ENCODE measurements around the gene C22orf39. TPM values are rescaled to one million over a fixed set of nuclear protein-coding genes. Genes with fewer than 3 reads are reported as not detected.

Gene C22orf39
- total and polyA plus RNA-seq, 10 of the 15 experiments (the other 5 are each of a cell fraction or from before 2014, with no cell fraction given): 6.7 to 47.0 (median 26.5) TPM

DNA sequence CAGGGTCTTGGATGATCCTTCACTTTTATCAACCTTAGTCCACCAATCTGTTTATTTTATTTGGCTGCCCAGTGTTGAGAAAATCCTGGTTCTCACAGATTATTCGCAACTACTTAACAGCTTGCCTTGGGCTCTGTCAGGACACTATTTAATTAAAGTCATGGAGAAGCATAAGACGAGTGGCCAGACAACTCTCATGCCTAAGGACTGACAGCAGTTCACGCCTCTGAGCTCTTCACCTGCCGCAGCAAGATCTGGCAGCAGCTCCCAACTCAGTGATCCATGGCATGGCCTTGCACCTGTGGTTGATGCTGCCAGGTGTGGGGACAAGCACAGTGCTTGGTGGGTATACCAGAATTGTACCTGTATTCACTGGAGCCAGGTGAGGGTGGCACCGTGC lies 53.8 kb downstream of the C22orf39 start:
- ChIA-PET POLR2A (interaction anchor here (0.5 kb wide), 1 partner anchor 179 kb away, joined by 3 read pairs; no protein-coding TSS in a partner anchor), CTCF (interaction anchor here (1.0 to 1.8 kb wide), 3 partner anchors 28 to 236 kb away, joined by 3 to 4 read pairs (median 3); no protein-coding TSS in a partner anchor), RAD21 (ENCODE audit: unreplicated experiment) (interaction anchor here (0.8 kb wide), 1 partner anchor 316 kb away, joined by 3 read pairs; no protein-coding TSS in a partner anchor), SMC1A (ENCODE audit: uncharacterized antibody, unreplicated experiment) (interaction anchor here (0.9 to 1.3 kb wide), 3 partner anchors 16 to 34 kb away, joined by 3 read pairs; no protein-coding TSS in a partner anchor)
- in situ Hi-C loops (cut with MboI): no loop called here
- Histone ChIP-seq H3K79me2 (ENCODE audit: control insufficient read depth, insufficient read depth, low read length) (no peaks in the 10 kb centered on the region), H2AFZ (ENCODE audit: control insufficient read depth, low read depth, low read length) (no peak overlapping the region), H3K9me3 (replicated peaks; ENCODE audit: control insufficient read depth, insufficient read depth, low read length) (no peaks in the 10 kb centered on the region), H3K27ac (ENCODE audit: control insufficient read depth, insufficient read depth) (no peak overlapping the region), H3K27me3 (replicated peaks in 1 of 2; ENCODE audit: control insufficient read depth in 2 of 2, insufficient read depth in 2 of 2, low read length in 1 of 2) (no peaks in the 10 kb centered on the region), H3K36me3 (ENCODE audit: control insufficient read depth in 2 of 2, insufficient read depth in 2 of 2, low read length in 1 of 2) (peaks cover 11 to 34% of the 10 kb centered on the region in 2 experiments; a peak in 3 of 4 replicates), H3K4me3 (no peak overlapping the region), H3K9ac (ENCODE audit: control insufficient read depth, insufficient read depth, low read length) (no peak overlapping the region), H4K20me1 (ENCODE audit: control insufficient read depth, insufficient read depth) (no peaks in the 10 kb centered on the region), H3K4me1 (ENCODE audit: control insufficient read depth, insufficient read depth, low read length) (no peaks in the 10 kb centered on the region), H3K4me2 (ENCODE audit: control insufficient read depth, insufficient read depth) (no peak overlapping the region)
- 88% methylated on average over 5 of the region's 5 CpGs for WGBS (ENCODE audit: insufficient coverage, insufficient replicate concordance, low lambda C conversion rate, missing lambda C conversion rate)
- FAIRE-seq (no peak), ATAC-seq (no peak), DNase-seq (ENCODE audit: low read depth, low spot score) (no peak)
- no TSS peak for BruUV-seq (replicated peaks)
- TF ChIP-seq BACH1 (IDR thresholded peaks at IDR 0.05; ENCODE audit: borderline replicate concordance) (no peak), DPF2 (IDR thresholded peaks at IDR 0.05) (no peak), NFXL1 (IDR thresholded peaks at IDR 0.05; ENCODE audit: borderline replicate concordance) (no peak), RAD21 (IDR thresholded peaks at IDR 0.05; ENCODE audit: insufficient read depth, low read depth, low read length) (no peak), YY1 (IDR thresholded peaks at IDR 0.05; ENCODE audit: low read depth, low read length) (no peak), SMARCA5 (IDR thresholded peaks at IDR 0.05) (no peak), CHD1 (IDR thresholded peaks at IDR 0.05; ENCODE audit: low read depth, low read length) (no peak), TAF1 (IDR thresholded peaks at IDR 0.05; ENCODE audit: borderline replicate concordance, low read depth, low read length) (no peak), STAT3 (IDR thresholded peaks at IDR 0.05; ENCODE audit: low read depth, low read length) (no peak), ETV6 (conservative IDR thresholded peaks at IDR 0.05 in 1 of 2, IDR thresholded peaks at IDR 0.05 in 1 of 2; ENCODE audit: borderline replicate concordance in 1 of 2, low read depth in 1 of 2) (no peak)
- TF ChIP-seq, protein P1, sequence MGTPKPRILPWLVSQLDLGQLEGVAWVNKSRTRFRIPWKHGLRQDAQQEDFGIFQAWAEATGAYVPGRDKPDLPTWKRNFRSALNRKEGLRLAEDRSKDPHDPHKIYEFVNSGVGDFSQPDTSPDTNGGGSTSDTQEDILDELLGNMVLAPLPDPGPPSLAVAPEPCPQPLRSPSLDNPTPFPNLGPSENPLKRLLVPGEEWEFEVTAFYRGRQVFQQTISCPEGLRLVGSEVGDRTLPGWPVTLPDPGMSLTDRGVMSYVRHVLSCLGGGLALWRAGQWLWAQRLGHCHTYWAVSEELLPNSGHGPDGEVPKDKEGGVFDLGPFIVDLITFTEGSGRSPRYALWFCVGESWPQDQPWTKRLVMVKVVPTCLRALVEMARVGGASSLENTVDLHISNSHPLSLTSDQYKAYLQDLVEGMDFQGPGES (IDR thresholded peaks at IDR 0.05): no peak
- intact Hi-C loops (cut with micrococcal nuclease; ENCODE audit: unreplicated experiment): no loop called here

Other genes starting within 250 kb of the C22orf39 start
- under 0.01 and 0.05 TPM in 2 replicates for gene CLTCL1, start 156.0 kb downstream of the C22orf39 start, total RNA-seq (2014; rRNA removed)
- not detected in 2 replicates for gene CLTCL1, start 156.0 kb downstream of the C22orf39 start, total RNA-seq (2014; rRNA removed; fragmentation: Illumina TruSeq; extraction: Trizol)
- 0.16 and 0.18 TPM in 2 replicates for gene CLTCL1, start 156.0 kb downstream of the C22orf39 start, total RNA-seq (2021)
- gene CLTCL1, start 156.0 kb downstream of the C22orf39 start, polyA plus RNA-seq (2011; rRNA removed): 0.07 and 0.35 TPM in 2 replicates
- 0.07 TPM in 1 of 2 replicates, not detected in the other for gene CLTCL1, start 156.0 kb downstream of the C22orf39 start, polyA plus RNA-seq (2014; fragmentation: Illumina TruSeq; extraction: Trizol)
- gene CLTCL1, start 156.0 kb downstream of the C22orf39 start, polyA plus RNA-seq (2014; fragmentation: Nextera tagmentation; extraction: Ambion mirVana): under 1 TPM in 1 of 2 experiments, not detected in 1; 0.04 TPM
- gene CLTCL1, start 156.0 kb downstream of the C22orf39 start, polyA plus RNA-seq (2014; rRNA removed): 0.13 TPM in 1 of 2 replicates, not detected in the other
- under 1 TPM; 0.11 to 0.16 TPM for gene CLTCL1, start 156.0 kb downstream of the C22orf39 start, polyA plus RNA-seq (2016; fragmentation: Nextera tagmentation; extraction: Ambion mirVana)
- gene HIRA, start 16.0 kb downstream of the C22orf39 start, total RNA-seq (2014; rRNA removed): 14.7 and 15.6 TPM in 2 replicates
- 12.6 and 13.5 TPM in 2 replicates for gene HIRA, start 16.0 kb downstream of the C22orf39 start, total RNA-seq (2014; rRNA removed; fragmentation: Illumina TruSeq; extraction: Trizol)
- 32.2 and 32.7 TPM in 2 replicates for gene HIRA, start 16.0 kb downstream of the C22orf39 start, total RNA-seq (2021)
- gene HIRA, start 16.0 kb downstream of the C22orf39 start, polyA plus RNA-seq (2011; rRNA removed): 10.8 and 19.9 TPM in 2 replicates
- gene HIRA, start 16.0 kb downstream of the C22orf39 start, polyA plus RNA-seq (2014; fragmentation: Illumina TruSeq; extraction: Trizol): 11.5 and 20.2 TPM in 2 replicates
- gene HIRA, start 16.0 kb downstream of the C22orf39 start, polyA plus RNA-seq (2014; fragmentation: Nextera tagmentation; extraction: Ambion mirVana): under 1 TPM; 0.34 to 0.60 TPM
- 23.5 and 26.6 TPM in 2 replicates for gene HIRA, start 16.0 kb downstream of the C22orf39 start, polyA plus RNA-seq (2014; rRNA removed)
- gene HIRA, start 16.0 kb downstream of the C22orf39 start, polyA plus RNA-seq (2016; fragmentation: Nextera tagmentation; extraction: Ambion mirVana): 1 to 10 TPM; 2.1 to 2.8 TPM
- 48.0 and 51.9 TPM in 2 replicates for gene MRPL40, start 15.2 kb downstream of the C22orf39 start, total RNA-seq (2014; rRNA removed)
- 55.9 and 58.1 TPM in 2 replicates for gene MRPL40, start 15.2 kb downstream of the C22orf39 start, total RNA-seq (2014; rRNA removed; fragmentation: Illumina TruSeq; extraction: Trizol)
- 41.2 and 42.4 TPM in 2 replicates for gene MRPL40, start 15.2 kb downstream of the C22orf39 start, total RNA-seq (2021)
- gene MRPL40, start 15.2 kb downstream of the C22orf39 start, polyA plus RNA-seq (2011; rRNA removed): 62.3 and 72.3 TPM in 2 replicates
- 66.0 and 78.0 TPM in 2 replicates for gene MRPL40, start 15.2 kb downstream of the C22orf39 start, polyA plus RNA-seq (2014; fragmentation: Illumina TruSeq; extraction: Trizol)
- 100 to 1,000 TPM; 180 to 207 TPM for gene MRPL40, start 15.2 kb downstream of the C22orf39 start, polyA plus RNA-seq (2014; fragmentation: Nextera tagmentation; extraction: Ambion mirVana)
- 53.8 and 64.4 TPM in 2 replicates for gene MRPL40, start 15.2 kb downstream of the C22orf39 start, polyA plus RNA-seq (2014; rRNA removed)
- gene MRPL40, start 15.2 kb downstream of the C22orf39 start, polyA plus RNA-seq (2016; fragmentation: Nextera tagmentation; extraction: Ambion mirVana): 100 to 1,000 TPM; 124 to 131 TPM
- 73.3 and 74.6 TPM in 2 replicates for gene UFD1, start 31.5 kb upstream of the C22orf39 start, total RNA-seq (2014; rRNA removed)
- 73.7 and 79.0 TPM in 2 replicates for gene UFD1, start 31.5 kb upstream of the C22orf39 start, total RNA-seq (2014; rRNA removed; fragmentation: Illumina TruSeq; extraction: Trizol)
- gene UFD1, start 31.5 kb upstream of the C22orf39 start, total RNA-seq (2021): 67.2 and 67.5 TPM in 2 replicates
- 75.4 and 98.7 TPM in 2 replicates for gene UFD1, start 31.5 kb upstream of the C22orf39 start, polyA plus RNA-seq (2011; rRNA removed)
- 140 and 145 TPM in 2 replicates for gene UFD1, start 31.5 kb upstream of the C22orf39 start, polyA plus RNA-seq (2014; fragmentation: Illumina TruSeq; extraction: Trizol)
- gene UFD1, start 31.5 kb upstream of the C22orf39 start, polyA plus RNA-seq (2014; fragmentation: Nextera tagmentation; extraction: Ambion mirVana): 100 to 1,000 TPM; 128 to 143 TPM
- 97.3 and 106 TPM in 2 replicates for gene UFD1, start 31.5 kb upstream of the C22orf39 start, polyA plus RNA-seq (2014; rRNA removed)
- gene UFD1, start 31.5 kb upstream of the C22orf39 start, polyA plus RNA-seq (2016; fragmentation: Nextera tagmentation; extraction: Ambion mirVana): 100 to 1,000 TPM; 140 to 143 TPM
- 46.9 and 53.0 TPM in 2 replicates for gene CDC45, start 32.2 kb upstream of the C22orf39 start, total RNA-seq (2014; rRNA removed)
- gene CDC45, start 32.2 kb upstream of the C22orf39 start, total RNA-seq (2014; rRNA removed; fragmentation: Illumina TruSeq; extraction: Trizol): 40.0 and 40.8 TPM in 2 replicates
- 45.4 and 49.3 TPM in 2 replicates for gene CDC45, start 32.2 kb upstream of the C22orf39 start, total RNA-seq (2021)
- gene CDC45, start 32.2 kb upstream of the C22orf39 start, polyA plus RNA-seq (2011; rRNA removed): 88.5 and 124 TPM in 2 replicates
- gene CDC45, start 32.2 kb upstream of the C22orf39 start, polyA plus RNA-seq (2014; fragmentation: Illumina TruSeq; extraction: Trizol): 63.1 and 69.7 TPM in 2 replicates
- 10 to 100 TPM; 42.8 to 51.2 TPM for gene CDC45, start 32.2 kb upstream of the C22orf39 start, polyA plus RNA-seq (2014; fragmentation: Nextera tagmentation; extraction: Ambion mirVana)
- gene CDC45, start 32.2 kb upstream of the C22orf39 start, polyA plus RNA-seq (2014; rRNA removed): 55.5 and 59.3 TPM in 2 replicates
- gene CDC45, start 32.2 kb upstream of the C22orf39 start, polyA plus RNA-seq (2016; fragmentation: Nextera tagmentation; extraction: Ambion mirVana): 10 to 100 TPM; 79.1 to 83.4 TPM
- gene CLDN5, start 76.7 kb upstream of the C22orf39 start, total RNA-seq (2014; rRNA removed): not detected in 2 replicates
- gene CLDN5, start 76.7 kb upstream of the C22orf39 start, total RNA-seq (2014; rRNA removed; fragmentation: Illumina TruSeq; extraction: Trizol): not detected in 2 replicates
- gene CLDN5, start 76.7 kb upstream of the C22orf39 start, total RNA-seq (2021): 0.15 TPM in 1 of 2 replicates, not detected in the other
- gene CLDN5, start 76.7 kb upstream of the C22orf39 start, polyA plus RNA-seq (2011; rRNA removed): not detected in 2 replicates
- gene CLDN5, start 76.7 kb upstream of the C22orf39 start, polyA plus RNA-seq (2014; fragmentation: Illumina TruSeq; extraction: Trizol): not detected in 2 replicates
- not detected for gene CLDN5, start 76.7 kb upstream of the C22orf39 start, polyA plus RNA-seq (2014; fragmentation: Nextera tagmentation; extraction: Ambion mirVana)
- not detected in 2 replicates for gene CLDN5, start 76.7 kb upstream of the C22orf39 start, polyA plus RNA-seq (2014; rRNA removed)
- gene CLDN5, start 76.7 kb upstream of the C22orf39 start, polyA plus RNA-seq (2016; fragmentation: Nextera tagmentation; extraction: Ambion mirVana): not detected